LoVo (cell line): ENCODE measurements around the gene CNNM1.

Source experiments
- DNase-seq: peaks from one replicate; pipeline ENCODE4 v3.0.0-alpha.2; 2016; ENCODE audit warnings: low spot score

Gene CNNM1

GRCh38 chr10:99374526-99374925, 45.4 kb downstream of the CNNM1 start:
- no peak for DNase-seq

GRCh38 chr10:99374972-99375371, 45.8 kb downstream of the CNNM1 start:
- DNase-seq, result no peak

- no peak for DNase-seq
These were observed 46.3 kb downstream of the CNNM1 start for GRCh38 chr10:99375426-99375825.

- no peak for DNase-seq
These were observed 53.0 kb downstream of the CNNM1 start for GRCh38 chr10:99382176-99382575.

GRCh38 chr10:99387071-99387470, 57.9 kb downstream of the CNNM1 start:
- DNase-seq, result no peak

GRCh38 chr10:99387541-99387940, 58.4 kb downstream of the CNNM1 start:
- no peak for DNase-seq

- DNase-seq, result no peak
These were observed 60.7 kb downstream of the CNNM1 start for GRCh38 chr10:99389729-99390480.

- no peak for DNase-seq
These were observed 62.2 kb downstream of the CNNM1 start for GRCh38 chr10:99391346-99391745.

- no peak for DNase-seq
These were observed 63.9 kb downstream of the CNNM1 start for GRCh38 chr10:99393036-99393435.

- no peak for DNase-seq
These were observed 64.5 kb downstream of the CNNM1 start for GRCh38 chr10:99393683-99394082.

- DNase-seq, result no peak
These were observed 65.1 kb downstream of the CNNM1 start for GRCh38 chr10:99394256-99394655.

GRCh38 chr10:99394761-99395386, 65.7 kb downstream of the CNNM1 start:
- no peak for DNase-seq

GRCh38 chr10:99395750-99396445, 66.7 kb downstream of the CNNM1 start:
- peak; percentile 44 for DNase-seq

- no peak for DNase-seq
These were observed 67.3 kb downstream of the CNNM1 start for GRCh38 chr10:99396471-99396870.

- DNase-seq, result no peak
These were observed 70.5 kb downstream of the CNNM1 start for GRCh38 chr10:99399664-99400063.

- DNase-seq, result no peak
These were observed 74.5 kb downstream of the CNNM1 start for GRCh38 chr10:99403674-99404073.

- no peak for DNase-seq
These were observed 77.0 kb downstream of the CNNM1 start for GRCh38 chr10:99406149-99406548.

GRCh38 chr10:99410146-99410545, 81.0 kb downstream of the CNNM1 start:
- no peak for DNase-seq

GRCh38 chr10:99410876-99411275, 81.7 kb downstream of the CNNM1 start:
- no peak for DNase-seq

GRCh38 chr10:99411546-99411945, 82.4 kb downstream of the CNNM1 start:
- DNase-seq, result no peak

GRCh38 chr10:99412099-99412498, 82.9 kb downstream of the CNNM1 start:
- DNase-seq, result no peak

- no peak for DNase-seq
These were observed 89.9 kb downstream of the CNNM1 start for GRCh38 chr10:99418910-99419624.

- DNase-seq, result no peak
These were observed 90.5 kb downstream of the CNNM1 start for GRCh38 chr10:99419688-99420087.
